Stomach (tissue), 4 donors: ENCODE data around the gene LMO2.
A peak's percentile ranks its signal among the peaks of the same experiment; 100 is the strongest.

Source experiments
- POLR2A ChIP-seq, 4 donors: fragments of 450-650 bp; IDR thresholded peaks; one replicate each; pipeline ENCODE4 v1.6.1; 2016; ENCODE audit warnings: antibody characterized with exemption in 4 of 4, control low read depth in 2 of 4, mild to moderate bottlenecking in 1 of 4, moderate library complexity in 1 of 4
- POLR2AphosphoS5 ChIP-seq, 3 donors: sonication (generic); formaldehyde crosslinking; IDR thresholded peaks; one replicate each; pipeline ENCODE4 v1.6.1; 2016; ENCODE audit warnings: antibody characterized with exemption in 3 of 3

GRCh38 chr11:33936725-33937604, 45.1 kb upstream of the LMO2 start:
- TF ChIP-seq POLR2AphosphoS5 (IDR thresholded peaks at IDR 0.05) = peak in 2 of 3 donors; percentile 20 to 53
- no peak for TF ChIP-seq POLR2A (IDR thresholded peaks at IDR 0.05)
